GM19438 (cell line): ENCODE results near the gene GUCD1.
A peak's percentile ranks its signal among the peaks of the same experiment; 100 is the strongest.
"Not testable (repeated sequence)": the region's sequence is repeated elsewhere in the genome, so short reads cannot be mapped to it uniquely, and the experiment has no call there.

ENCODE experiments used
- ATAC-seq: cut with Tn5 transposase; IDR thresholded peaks from one replicate; pipeline ENCODE4 v1.9.1; 2021; ENCODE audit warnings: low read depth; ENCODE audit not compliant: unreplicated experiment

The GUCD1 gene

GRCh38 chr22:24536089-24536488, 18.8 kb downstream of the GUCD1 start:
- ATAC-seq, result no peak

GRCh38 chr22:24535348-24535747, 19.6 kb downstream of the GUCD1 start:
- ATAC-seq, result no peak

GRCh38 chr22:24532075-24532474, 22.9 kb downstream of the GUCD1 start:
- no peak for ATAC-seq

GRCh38 chr22:24530968-24531367, 24.0 kb downstream of the GUCD1 start:
- not testable (repeated sequence) for ATAC-seq

GRCh38 chr22:24529898-24530297, 25.0 kb downstream of the GUCD1 start:
- ATAC-seq, result no peak

- no peak for ATAC-seq
Measured at GRCh38 chr22:24526191-24526590, 28.7 kb downstream of the GUCD1 start.

- ATAC-seq, result peak; percentile 61
Measured at GRCh38 chr22:24525416-24526037, 29.4 kb downstream of the GUCD1 start.

- no peak for ATAC-seq
Measured at GRCh38 chr22:24523873-24524272, 31.1 kb downstream of the GUCD1 start.

- no peak for ATAC-seq
Measured at GRCh38 chr22:24521791-24522245, 33.1 kb downstream of the GUCD1 start.

GRCh38 chr22:24519496-24519895, 35.4 kb downstream of the GUCD1 start:
- ATAC-seq, result no peak

- no peak for ATAC-seq
Measured at GRCh38 chr22:24518771-24519485, 36.0 kb downstream of the GUCD1 start.

GRCh38 chr22:24518228-24518627, 36.7 kb downstream of the GUCD1 start:
- no peak for ATAC-seq

- no peak for ATAC-seq
Measured at GRCh38 chr22:24517446-24517845, 37.5 kb downstream of the GUCD1 start.

GRCh38 chr22:24516301-24516737, 38.6 kb downstream of the GUCD1 start:
- no peak for ATAC-seq

GRCh38 chr22:24515027-24515338, 40.0 kb downstream of the GUCD1 start:
- no peak for ATAC-seq

- ATAC-seq, result no peak
Measured at GRCh38 chr22:24514241-24515026, 40.5 kb downstream of the GUCD1 start.

GRCh38 chr22:24513378-24514240, 41.3 kb downstream of the GUCD1 start:
- no peak for ATAC-seq

GRCh38 chr22:24512043-24512442, 42.9 kb downstream of the GUCD1 start:
- no peak for ATAC-seq

- ATAC-seq, result no peak
Measured at GRCh38 chr22:24510637-24511625, 44.0 kb downstream of the GUCD1 start.
